Motor neuron (in vitro differentiated cells): ENCODE results near the gene MBTPS2. TPM values are rescaled to one million over a fixed set of nuclear protein-coding genes. Genes with fewer than 3 reads are reported as not detected.
"Not testable (repeated sequence)": the region's sequence is repeated elsewhere in the genome, so short reads cannot be mapped to it uniquely, and the experiment has no call there.

ENCODE experiments used
- ATAC-seq, 8 experiments: fragments of 200-7000 bp; cut with Tn5 transposase; replicated peaks in 6 of 8; 2 replicates each; pipeline ENCODE4 v1.8.0; 2021; ENCODE audit warnings: mild to moderate bottlenecking in 8 of 8, moderate library complexity in 8 of 8
- H3K27ac ChIP-seq, 2 donors: fragments of 250-450 bp; sonication (Bioruptor Pico); 2 replicates each; pipeline ENCODE4 v1.9.0; 2021; ENCODE audit warnings: antibody characterized with exemption in 2 of 2, mild to moderate bottlenecking in 2 of 2, moderate library complexity in 1 of 2
- H3K4me1 ChIP-seq, 2 donors: fragments of 250-450 bp; sonication (Bioruptor Pico); replicated peaks in 1 of 2; 2 replicates each; pipeline ENCODE4 v1.6.1; 2021; ENCODE audit warnings: antibody characterized with exemption in 2 of 2, mild to moderate bottlenecking in 2 of 2, moderate library complexity in 1 of 2
- H3K4me3 ChIP-seq, 5 donors: fragments of 250-450 bp; sonication (Bioruptor Pico); 2 replicates each; pipeline ENCODE4 v1.9.0; 2021; ENCODE audit warnings: antibody characterized with exemption in 5 of 5, mild to moderate bottlenecking in 5 of 5, moderate library complexity in 4 of 5
- WGBS, 10 experiments: fragments of 450-650 bp; shearing (Covaris generic); methylation state at CpG; one replicate each; pipeline ENCODE4 v1.0.0; 2022; 5-methylcytosine and 5-hydroxymethylcytosine counted together
- in situ Hi-C, 9 experiments: fragments of 400-800 bp; cut with MboI; loops; one replicate each; pipeline ENCODE4 v1.15.0; 2021; ENCODE audit warnings: low sequenced_read_pairs in 9 of 9, low pct_unique_long_range_greater_than_20kb in 2 of 9; ENCODE audit not compliant: unreplicated experiment in 9 of 9
- total RNA-seq, 8 experiments: library from RNA; unstranded; fragments of 300-600 nt; gene quantifications; 2 replicates each; pipeline versions ENCODE4 v1.2.3 to v1.2.4, GENCODE V29; 2022

MBTPS2 gene
- total RNA-seq: 10 to 100 TPM in 6 of 8 experiments, 1 to 10 TPM in 2; 9.6 to 20.3 (median 13.1) TPM

- ATAC-seq: peak; percentile 94 to 97 (median 94)
- H3K27ac ChIP-seq: peak within 1 kb of the TSS; percentile 78
- no peaks in the 10 kb centered on the region for H3K4me1 ChIP-seq
- WGBS, 10 experiments: 0 to 23% (median 0%) methylated on average over 1 to 5 of the region's 61 CpGs; no CpG with 5 or more reads in 7 of the 10 experiments
- H3K4me3 ChIP-seq: peak within 1 kb of the TSS; percentile 44 to 87 (median 65)
- in situ Hi-C loops: no loop called here
Observed at GRCh38 chrX:21839334-21840192, at the start of gene MBTPS2. Gene MBTPS2, plus strand, starts transcription at chrX:21839617. Its CDS starts 118 bp downstream, at chrX:21839735.

GRCh38 chrX:21798677-21799219 lies 40.7 kb upstream of the MBTPS2 start:
- peak in 1 of 8 experiments; percentile 24 for ATAC-seq
- Histone ChIP-seq H3K4me3 (no peak overlapping the region), H3K27ac (no peak overlapping the region), H3K4me1 (no peaks in the 10 kb centered on the region)
- 57 to 66% (median 60%) methylated on average over 1 to 3 of the region's 6 CpGs; no CpG with 5 or more reads in 7 of the 10 experiments for WGBS, 10 experiments
- in situ Hi-C loops: no loop called here

GRCh38 chrX:21799767-21800166 lies 39.6 kb upstream of the MBTPS2 start:
- Histone ChIP-seq H3K4me3 (no peak overlapping the region), H3K27ac (no peak overlapping the region), H3K4me1 (no peaks in the 10 kb centered on the region)
- in situ Hi-C loops: no loop called here
- WGBS, 10 experiments: 26 to 100% (median 69%) methylated on average over 1 to 6 of the region's 6 CpGs; no CpG with 5 or more reads in 4 of the 10 experiments
- no peak for ATAC-seq

GRCh38 chrX:21800344-21800770 lies 39.1 kb upstream of the MBTPS2 start:
- WGBS, 10 experiments: no CpG with 5 or more reads among the region's 1 CpG

GRCh38 chrX:21802054-21802670 lies 37.3 kb upstream of the MBTPS2 start:
- ATAC-seq: no peak
- Histone ChIP-seq H3K27ac (no peak overlapping the region), H3K4me3 (no peak overlapping the region), H3K4me1 (no peaks in the 10 kb centered on the region)
- whole genome bisulfite sequencing, 10 experiments: 13 to 75% (median 54%) methylated on average over 2 to 4 of the region's 7 CpGs; no CpG with 5 or more reads in 5 of the 10 experiments
- in situ Hi-C loops: no loop called here

More at GRCh38 chrX:21800344-21800770, 39.1 kb upstream of the MBTPS2 start:
- in situ Hi-C loops: no loop called here
- no peak overlapping the region for H3K27ac ChIP-seq
- ATAC-seq: no peak
- H3K4me1 ChIP-seq: no peaks in the 10 kb centered on the region
- no peak overlapping the region for H3K4me3 ChIP-seq

GRCh38 chrX:21802839-21803238 lies 36.6 kb upstream of the MBTPS2 start:
- in situ Hi-C loops: no loop called here

GRCh38 chrX:21806691-21807090 lies 32.7 kb upstream of the MBTPS2 start:
- ATAC-seq: peak in 5 of 8 experiments; percentile 61 to 90 (median 85)
- Histone ChIP-seq H3K4me1 (no peaks in the 10 kb centered on the region), H3K27ac (no peak overlapping the region), H3K4me3 (no peak overlapping the region)
- in situ Hi-C loops: no loop called here

More at GRCh38 chrX:21802839-21803238, 36.6 kb upstream of the MBTPS2 start:
- ATAC-seq: no peak
- no peak overlapping the region for H3K4me3 ChIP-seq
- no peak overlapping the region for H3K27ac ChIP-seq
- no peaks in the 10 kb centered on the region for H3K4me1 ChIP-seq

GRCh38 chrX:21811832-21812231 lies 27.6 kb upstream of the MBTPS2 start:
- H3K4me3 ChIP-seq: no peak overlapping the region
- ATAC-seq: no peak
- H3K4me1 ChIP-seq: no peaks in the 10 kb centered on the region
- WGBS, 10 experiments: 40 to 60% methylated on average over 1 of the region's 1 CpG; no CpG with 5 or more reads in 8 of the 10 experiments
- in situ Hi-C loops: no loop called here
- H3K27ac ChIP-seq: no peak overlapping the region

GRCh38 chrX:21812628-21813027 lies 26.8 kb upstream of the MBTPS2 start:
- 0 to 83% (median 33%) methylated on average over 1 to 2 of the region's 2 CpGs; no CpG with 5 or more reads in 3 of the 10 experiments for WGBS, 10 experiments
- H3K27ac ChIP-seq: no peak overlapping the region
- H3K4me3 ChIP-seq: no peak overlapping the region
- no peaks in the 10 kb centered on the region for H3K4me1 ChIP-seq
- no peak for ATAC-seq
- in situ Hi-C loops: no loop called here

- Histone ChIP-seq H3K27ac (no peak overlapping the region), H3K4me1 (no peaks in the 10 kb centered on the region), H3K4me3 (no peak overlapping the region)
- in situ Hi-C loops: no loop called here
- ATAC-seq: no peak
Observed at GRCh38 chrX:21813612-21814368, 25.6 kb upstream of the MBTPS2 start.

GRCh38 chrX:21816136-21816535 lies 23.3 kb upstream of the MBTPS2 start:
- Histone ChIP-seq H3K27ac (no peak overlapping the region), H3K4me3 (no peak overlapping the region), H3K4me1 (no peaks in the 10 kb centered on the region)
- no peak for ATAC-seq
- in situ Hi-C loops: no loop called here
- 13% methylated on average over 3 of the region's 5 CpGs; no CpG with 5 or more reads in 9 of the 10 experiments for WGBS, 10 experiments

GRCh38 chrX:21820170-21820569 lies 19.2 kb upstream of the MBTPS2 start:
- H3K4me3 ChIP-seq, H3K4me1 ChIP-seq, ATAC-seq, in situ Hi-C loops, H3K27ac ChIP-seq: not testable (repeated sequence)
- 0 to 33% methylated on average over 1 of the region's 1 CpG; no CpG with 5 or more reads in 8 of the 10 experiments for WGBS, 10 experiments

GRCh38 chrX:21821875-21822274 lies 17.5 kb upstream of the MBTPS2 start:
- 60 to 100% (median 85%) methylated on average over 1 to 2 of the region's 3 CpGs; no CpG with 5 or more reads in 6 of the 10 experiments for WGBS, 10 experiments
- in situ Hi-C loops: no loop called here
- ATAC-seq: no peak

More at GRCh38 chrX:21821875-21822274, 17.5 kb upstream of the MBTPS2 start:
- Histone ChIP-seq H3K4me1 (no peaks in the 10 kb centered on the region), H3K4me3 (no peak overlapping the region), H3K27ac (no peak overlapping the region)
